HepG2 (cell line): Measurements from ENCODE around the gene DGAT2. TPM values are rescaled to one million over a fixed set of nuclear protein-coding genes. Genes with fewer than 3 reads are reported as not detected.
A peak's percentile ranks its signal among the peaks of the same experiment; 100 is the strongest.

Experiments used
- ARNT ChIP-seq: fragments of 450-650 bp; IDR thresholded peaks from 2 replicates; pipeline ENCODE4 v1.6.1; 2017
- BRD4 ChIP-seq: sonication (generic); formaldehyde crosslinking; IDR thresholded peaks from 2 replicates; pipeline ENCODE4 v1.4.0; 2020; ENCODE audit warnings: missing genetic modification reagents
- CENPT ChIP-seq: sonication (generic); formaldehyde crosslinking; IDR thresholded peaks from 2 replicates; pipeline ENCODE4 v1.8.0; 2022; ENCODE audit warnings: low read depth, mild to moderate bottlenecking, moderate library complexity, missing genetic modification reagents
- FOXP1 ChIP-seq, 2 experiments: fragments of 450-650 bp in 1 of 2; IDR thresholded peaks; 2 replicates each; pipeline ENCODE4 v1.6.1; 2017 to 2018; ENCODE audit warnings: antibody characterized with exemption in 1 of 2
- HHEX ChIP-seq: IDR thresholded peaks from 2 replicates; pipeline ENCODE4 v1.6.1; 2016; ENCODE audit warnings: control low read depth
- HIVEP1 ChIP-seq: sonication (generic); formaldehyde crosslinking; IDR thresholded peaks from 2 replicates; pipeline ENCODE4 v1.4.0; 2020; ENCODE audit warnings: mild to moderate bottlenecking, missing genetic modification reagents
- HMG20B ChIP-seq: conservative IDR thresholded peaks from 2 replicates; pipeline ENCODE4 v1.6.1; 2016; ENCODE audit warnings: missing genetic modification reagents, missing compliant biosample characterization
- ISL2 ChIP-seq: sonication (generic); formaldehyde crosslinking; IDR thresholded peaks from 2 replicates; pipeline ENCODE4 v1.5.0; 2020; ENCODE audit warnings: missing genetic modification reagents
- KDM4B ChIP-seq: sonication (generic); formaldehyde crosslinking; IDR thresholded peaks from 2 replicates; pipeline ENCODE4 v1.4.0; 2020; ENCODE audit warnings: missing genetic modification reagents
- MED13 ChIP-seq: sonication (generic); formaldehyde crosslinking; IDR thresholded peaks from 2 replicates; pipeline ENCODE4 v1.5.0; 2020; ENCODE audit warnings: missing genetic modification reagents
- NCOA1 ChIP-seq: sonication (generic); formaldehyde crosslinking; IDR thresholded peaks from 2 replicates; pipeline ENCODE4 v1.9.0; 2021; ENCODE audit warnings: missing genetic modification reagents
- PRMT3 ChIP-seq: sonication (generic); formaldehyde crosslinking; IDR thresholded peaks from 2 replicates; pipeline ENCODE4 v1.8.1; 2022; ENCODE audit warnings: low read depth, mild to moderate bottlenecking, moderate library complexity, missing genetic modification reagents, borderline replicate concordance
- RBM39 ChIP-seq: fragments of 200-400 bp; formaldehyde crosslinking; IDR thresholded peaks from one replicate; pipeline ENCODE4 v1.6.1; 2018; ENCODE audit warnings: antibody characterized with exemption, mild to moderate bottlenecking, low read depth, low read length; ENCODE audit not compliant: poor library complexity, severe bottlenecking
- RFX1 ChIP-seq: fragments of 450-650 bp; IDR thresholded peaks from 2 replicates; pipeline ENCODE4 v1.6.1; 2017
- SETDB1 ChIP-seq: sonication (generic); formaldehyde crosslinking; IDR thresholded peaks from 2 replicates; pipeline ENCODE4 v1.5.1; 2020; ENCODE audit warnings: missing genetic modification reagents, mild to moderate bottlenecking, borderline replicate concordance
- SPEN ChIP-seq: sonication (generic); formaldehyde crosslinking; IDR thresholded peaks from 2 replicates; pipeline ENCODE4 v1.5.1; 2020; ENCODE audit warnings: low read depth, mild to moderate bottlenecking, missing genetic modification reagents
- SYNCRIP ChIP-seq: fragments of 200-400 bp; formaldehyde crosslinking; IDR thresholded peaks from 2 replicates; pipeline ENCODE4 v1.6.1; 2018; ENCODE audit warnings: mild to moderate bottlenecking, low read depth, low read length; ENCODE audit not compliant: insufficient read depth
- ZNF10 ChIP-seq: sonication (generic); formaldehyde crosslinking; IDR thresholded peaks from 2 replicates; pipeline ENCODE4 v1.4.0; 2020; ENCODE audit warnings: mild to moderate bottlenecking, low read depth, missing genetic modification reagents, borderline replicate concordance
- ZNF276 ChIP-seq: sonication (generic); formaldehyde crosslinking; IDR thresholded peaks from 2 replicates; pipeline ENCODE4 v1.4.0; 2020; ENCODE audit warnings: mild to moderate bottlenecking, low read depth, missing genetic modification reagents
- ZNF556 ChIP-seq: sonication (generic); formaldehyde crosslinking; IDR thresholded peaks from 2 replicates; pipeline ENCODE4 v1.4.0; 2020; ENCODE audit warnings: mild to moderate bottlenecking, missing genetic modification reagents, borderline replicate concordance
- ZNF557 ChIP-seq: sonication (generic); formaldehyde crosslinking; IDR thresholded peaks from 2 replicates; pipeline ENCODE4 v1.4.0; 2020; ENCODE audit warnings: missing genetic modification reagents
- ZNF619 ChIP-seq: sonication (generic); formaldehyde crosslinking; IDR thresholded peaks from 2 replicates; pipeline ENCODE4 v1.4.0; 2020; ENCODE audit warnings: mild to moderate bottlenecking, missing genetic modification reagents
- ZNF644 ChIP-seq: IDR thresholded peaks from 2 replicates; pipeline ENCODE4 v1.6.1; 2016; ENCODE audit warnings: low read depth
- ZNF777 ChIP-seq: sonication (generic); formaldehyde crosslinking; IDR thresholded peaks from 2 replicates; pipeline ENCODE4 v1.4.0; 2020; ENCODE audit warnings: missing genetic modification reagents
- polyA plus RNA-seq, 8 experiments: library from polyadenylated mRNA; depleted of rRNA in 3 of 8; stranded (reverse) in 7 of 8; unstranded in 1 of 8; fragments of >200 nt; fragmentation: Illumina TruSeq in 4 of 8; extraction: Trizol in 4 of 8; gene quantifications; 2 replicates each; pipeline versions ENCODE4 v1.2.1 to v1.2.3, GENCODE V29; 2011 to 2016; ENCODE audit warnings: low read depth in 4 of 8, missing spikeins in 1 of 8, mixed read lengths in 1 of 8; ENCODE audit not compliant: insufficient read depth in 1 of 8
- total RNA-seq, 5 experiments: library from RNA; depleted of rRNA; stranded (reverse); fragments of >200 nt; fragmentation: Illumina TruSeq; extraction: Trizol; gene quantifications; 2 replicates each; pipeline ENCODE4 v1.2.3, GENCODE V29; 2016; ENCODE audit warnings: low read depth in 1 of 5
- TF ChIP-seq, protein P1 (sequence below): fragments of 450-650 bp; IDR thresholded peaks from 2 replicates; pipeline ENCODE4 v1.6.1; 2017; ENCODE audit warnings: mild to moderate bottlenecking
- TF ChIP-seq, protein P2 (sequence below): sonication (generic); formaldehyde crosslinking; IDR thresholded peaks from 2 replicates; pipeline ENCODE4 v1.8.1; 2023; ENCODE audit warnings: missing genetic modification reagents, mild to moderate bottlenecking, borderline replicate concordance
- TF ChIP-seq, protein P3 (sequence below): IDR thresholded peaks from 2 replicates; pipeline ENCODE4 v1.6.1; 2016; ENCODE audit warnings: mild to moderate bottlenecking, missing biosample characterization, missing genetic modification reagents

DGAT2 gene
- total and polyA plus RNA-seq, 2 of the 13 experiments (the other 11 are each of a cell fraction or from before 2014, with no cell fraction given): 39.0 to 65.6 TPM

DNA sequence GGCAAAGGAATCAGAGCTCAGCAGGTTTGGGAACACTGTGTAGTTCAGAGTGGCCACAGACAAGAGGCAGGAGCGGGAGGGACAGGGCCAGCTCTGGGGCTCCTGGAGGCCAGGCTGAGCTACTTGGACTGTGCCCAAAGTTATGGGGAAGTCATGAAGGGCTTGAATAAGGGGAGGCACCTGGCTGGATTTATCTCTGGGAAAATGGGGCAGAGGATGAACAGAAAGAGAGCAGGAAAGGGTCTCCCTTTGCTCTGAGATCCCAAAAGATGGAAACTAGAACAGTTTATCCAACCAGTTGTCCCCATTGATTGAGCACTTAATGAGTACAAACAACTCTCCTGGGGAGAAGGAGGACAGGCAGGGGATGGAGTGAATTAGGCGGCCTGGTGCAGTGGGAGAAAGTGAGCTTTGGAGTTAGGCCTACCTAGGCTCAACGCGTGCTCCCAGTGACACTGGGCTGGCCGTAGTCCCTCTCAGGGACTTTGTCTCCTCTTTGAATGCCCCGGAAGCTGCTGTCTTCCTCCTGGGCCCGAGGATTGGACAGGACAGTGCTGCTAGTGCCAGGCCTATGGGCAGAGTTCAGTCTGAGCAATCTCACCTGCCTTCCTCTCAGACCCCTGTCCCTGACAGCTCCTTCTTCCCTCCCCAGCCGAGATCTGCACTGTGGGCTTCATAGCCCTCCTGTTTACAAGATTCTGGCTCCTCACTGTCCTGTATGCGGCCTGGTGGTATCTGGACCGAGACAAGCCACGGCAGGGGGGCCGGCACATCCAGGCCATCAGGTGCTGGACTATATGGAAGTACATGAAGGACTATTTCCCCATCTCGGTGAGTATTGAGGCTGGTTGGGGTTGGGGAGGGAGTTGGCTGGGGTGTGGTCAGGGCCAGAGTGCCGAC, 49.0 kb upstream of the DGAT2 start (continued):
- TF ChIP-seq, protein P1, sequence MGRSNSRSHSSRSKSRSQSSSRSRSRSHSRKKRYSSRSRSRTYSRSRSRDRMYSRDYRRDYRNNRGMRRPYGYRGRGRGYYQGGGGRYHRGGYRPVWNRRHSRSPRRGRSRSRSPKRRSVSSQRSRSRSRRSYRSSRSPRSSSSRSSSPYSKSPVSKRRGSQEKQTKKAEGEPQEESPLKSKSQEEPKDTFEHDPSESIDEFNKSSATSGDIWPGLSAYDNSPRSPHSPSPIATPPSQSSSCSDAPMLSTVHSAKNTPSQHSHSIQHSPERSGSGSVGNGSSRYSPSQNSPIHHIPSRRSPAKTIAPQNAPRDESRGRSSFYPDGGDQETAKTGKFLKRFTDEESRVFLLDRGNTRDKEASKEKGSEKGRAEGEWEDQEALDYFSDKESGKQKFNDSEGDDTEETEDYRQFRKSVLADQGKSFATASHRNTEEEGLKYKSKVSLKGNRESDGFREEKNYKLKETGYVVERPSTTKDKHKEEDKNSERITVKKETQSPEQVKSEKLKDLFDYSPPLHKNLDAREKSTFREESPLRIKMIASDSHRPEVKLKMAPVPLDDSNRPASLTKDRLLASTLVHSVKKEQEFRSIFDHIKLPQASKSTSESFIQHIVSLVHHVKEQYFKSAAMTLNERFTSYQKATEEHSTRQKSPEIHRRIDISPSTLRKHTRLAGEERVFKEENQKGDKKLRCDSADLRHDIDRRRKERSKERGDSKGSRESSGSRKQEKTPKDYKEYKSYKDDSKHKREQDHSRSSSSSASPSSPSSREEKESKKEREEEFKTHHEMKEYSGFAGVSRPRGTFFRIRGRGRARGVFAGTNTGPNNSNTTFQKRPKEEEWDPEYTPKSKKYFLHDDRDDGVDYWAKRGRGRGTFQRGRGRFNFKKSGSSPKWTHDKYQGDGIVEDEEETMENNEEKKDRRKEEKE: no peak
- TF ChIP-seq ZNF557: no peak
- no peak for TF ChIP-seq ISL2 (CRISPR knock-in tag)
- peak; percentile 85 for TF ChIP-seq SPEN (CRISPR knock-in tag)
- TF ChIP-seq ZNF644 (CRISPR knock-in tag): no peak
- no peak for TF ChIP-seq HHEX (CRISPR knock-in tag)
- no peak for TF ChIP-seq RFX1
- no peak for TF ChIP-seq SETDB1 (CRISPR knock-in tag)
- no peak for TF ChIP-seq MED13 (CRISPR knock-in tag)
- no peak for TF ChIP-seq RBM39
- TF ChIP-seq FOXP1 (IDR thresholded peaks at IDR 0.05): no peak
- TF ChIP-seq FOXP1 (CRISPR knock-in tag; IDR thresholded peaks at IDR 0.05): no peak
- TF ChIP-seq ZNF556 (CRISPR knock-in tag): no peak
- TF ChIP-seq BRD4: peak; percentile 63; the same call in 1 of the 2 replicates
- no peak for TF ChIP-seq PRMT3 (CRISPR knock-in tag)
- TF ChIP-seq ZNF777 (CRISPR knock-in tag): no peak
- TF ChIP-seq, protein P2, sequence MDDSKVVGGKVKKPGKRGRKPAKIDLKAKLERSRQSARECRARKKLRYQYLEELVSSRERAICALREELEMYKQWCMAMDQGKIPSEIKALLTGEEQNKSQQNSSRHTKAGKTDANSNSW (CRISPR knock-in tag): 0 out of 2 replicates have a peak, but pooled peaks have one; percentile 34
- no peak for TF ChIP-seq HIVEP1
- no peak for TF ChIP-seq SYNCRIP
- 0 out of 2 replicates have a peak, but pooled peaks have one; percentile 4 for TF ChIP-seq NCOA1 (CRISPR knock-in tag)
- no peak for TF ChIP-seq ARNT
- no peak; the same call in 1 of the 2 replicates for TF ChIP-seq ZNF276 (CRISPR knock-in tag)
- TF ChIP-seq CENPT (CRISPR knock-in tag): no peak
- TF ChIP-seq, protein P3, sequence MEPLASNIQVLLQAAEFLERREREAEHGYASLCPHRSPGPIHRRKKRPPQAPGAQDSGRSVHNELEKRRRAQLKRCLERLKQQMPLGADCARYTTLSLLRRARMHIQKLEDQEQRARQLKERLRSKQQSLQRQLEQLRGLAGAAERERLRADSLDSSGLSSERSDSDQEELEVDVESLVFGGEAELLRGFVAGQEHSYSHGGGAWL (CRISPR knock-in tag): 0 out of 2 replicates have a peak, but pooled peaks have one; percentile 40
- 0 out of 2 replicates have a peak, but pooled peaks have one; percentile 14 for TF ChIP-seq KDM4B (CRISPR knock-in tag)
- TF ChIP-seq HMG20B: no peak
- no peak for TF ChIP-seq ZNF10 (CRISPR knock-in tag)
- no peak for TF ChIP-seq ZNF619 (CRISPR knock-in tag)
